ENCODE data around the gene NEU3.

- TF ChIP-seq GATA3 (IDR thresholded peaks at IDR 0.05; ENCODE audit: low read depth, low read length) (no peak), GATA2 (IDR thresholded peaks at IDR 0.05; ENCODE audit: low read depth, low read length) (no peak)
These were observed 41.3 kb downstream of the NEU3 start for GRCh38 chr11:75029836-75030631.
